ENCODE measurements around the gene ABCA13.

GRCh38 chr7:48316768-48317167 lies 145.5 kb downstream of the ABCA13 start:
- TF ChIP-seq CTCF (IDR thresholded peaks at IDR 0.05), result no peak
- TF ChIP-seq EP300 (IDR thresholded peaks at IDR 0.05; ENCODE audit: low read depth), result no peak
- no peak for TF ChIP-seq POLR2AphosphoS5 (IDR thresholded peaks at IDR 0.05)
